Cardiac muscle cell (in vitro differentiated cells and primary cell): ENCODE measurements around the gene TMEM108. TPM values are rescaled to one million over a fixed set of nuclear protein-coding genes. Genes with fewer than 3 reads are reported as not detected.
A peak's percentile ranks its signal among the peaks of the same experiment; 100 is the strongest.

Source experiments
- DNase-seq, 2 donors: peaks; one replicate each; pipeline versions ENCODE4 v3.0.0 to v3.0.0-alpha.2; 2010 to 2017; ENCODE audit warnings: low read depth in 1 of 2, low spot score in 1 of 2
- H3K27ac ChIP-seq: fragments of 200-600 bp; sonication (generic); 2 replicates; pipeline ENCODE4 v1.5.1; 2016
- H3K27me3 ChIP-seq: fragments of 200-600 bp; sonication (generic); 2 replicates; pipeline ENCODE4 v1.6.0; 2016; ENCODE audit warnings: control low read depth
- H3K36me3 ChIP-seq: fragments of 200-600 bp; sonication (generic); 2 replicates; pipeline ENCODE4 v1.5.1; 2016; ENCODE audit warnings: control low read depth
- H3K4me1 ChIP-seq: fragments of 200-600 bp; sonication (generic); 2 replicates; pipeline ENCODE4 v1.8.1; 2017; ENCODE audit warnings: low read depth, mild to moderate bottlenecking, mixed run types
- H3K4me3 ChIP-seq: fragments of 200-600 bp; sonication (generic); 2 replicates; pipeline ENCODE4 v1.5.1; 2016; ENCODE audit warnings: mild to moderate bottlenecking
- H3K9me3 ChIP-seq: fragments of 200-600 bp; sonication (generic); 2 replicates; pipeline ENCODE4 v1.5.1; 2017; ENCODE audit warnings: low read depth, mild to moderate bottlenecking, control low read depth
- polyA plus RNA-seq: library from polyadenylated mRNA; unstranded; fragments of >200 nt; fragmentation: Nextera tagmentation; extraction: Ambion mirVana; gene quantifications from 2 replicates; pipeline ENCODE4 v1.2.1, GENCODE V29; 2016
- total RNA-seq: library from RNA; depleted of rRNA; stranded (reverse); fragments of >200 nt; gene quantifications from 2 replicates; pipeline ENCODE4 v1.2.3, GENCODE V29; 2016
- TF ChIP-seq, protein P1 (sequence below): IDR thresholded peaks from 2 replicates; pipeline ENCODE4 v1.5.1; 2012; ENCODE audit warnings: low read depth, mild to moderate bottlenecking, low read length

TMEM108 gene
- total and polyA plus RNA-seq, 2 experiments from 2014 or later = 1.0 to 1.6 TPM

- no peaks in the 10 kb centered on the region for H3K9me3 ChIP-seq
- H3K27me3 ChIP-seq = peaks cover 31% of the 10 kb centered on the region
- no peak overlapping the region for H3K4me3 ChIP-seq
- H3K27ac ChIP-seq = no peak overlapping the region
- TF ChIP-seq, protein P1, sequence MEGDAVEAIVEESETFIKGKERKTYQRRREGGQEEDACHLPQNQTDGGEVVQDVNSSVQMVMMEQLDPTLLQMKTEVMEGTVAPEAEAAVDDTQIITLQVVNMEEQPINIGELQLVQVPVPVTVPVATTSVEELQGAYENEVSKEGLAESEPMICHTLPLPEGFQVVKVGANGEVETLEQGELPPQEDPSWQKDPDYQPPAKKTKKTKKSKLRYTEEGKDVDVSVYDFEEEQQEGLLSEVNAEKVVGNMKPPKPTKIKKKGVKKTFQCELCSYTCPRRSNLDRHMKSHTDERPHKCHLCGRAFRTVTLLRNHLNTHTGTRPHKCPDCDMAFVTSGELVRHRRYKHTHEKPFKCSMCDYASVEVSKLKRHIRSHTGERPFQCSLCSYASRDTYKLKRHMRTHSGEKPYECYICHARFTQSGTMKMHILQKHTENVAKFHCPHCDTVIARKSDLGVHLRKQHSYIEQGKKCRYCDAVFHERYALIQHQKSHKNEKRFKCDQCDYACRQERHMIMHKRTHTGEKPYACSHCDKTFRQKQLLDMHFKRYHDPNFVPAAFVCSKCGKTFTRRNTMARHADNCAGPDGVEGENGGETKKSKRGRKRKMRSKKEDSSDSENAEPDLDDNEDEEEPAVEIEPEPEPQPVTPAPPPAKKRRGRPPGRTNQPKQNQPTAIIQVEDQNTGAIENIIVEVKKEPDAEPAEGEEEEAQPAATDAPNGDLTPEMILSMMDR = no peak
- H3K4me1 ChIP-seq = no peaks in the 10 kb centered on the region
- no peaks in the 10 kb centered on the region for H3K36me3 ChIP-seq
- DNase-seq = no peak
Observed at GRCh38 chr3:133162670-133163305, 124.6 kb downstream of the TMEM108 start.

GRCh38 chr3:133167340-133168024 is 129.3 kb downstream of the TMEM108 start:
- no peaks in the 10 kb centered on the region for H3K36me3 ChIP-seq
- H3K9me3 ChIP-seq = no peaks in the 10 kb centered on the region
- H3K27me3 ChIP-seq = peaks cover 21% of the 10 kb centered on the region
- H3K27ac ChIP-seq = no peak overlapping the region
- no peaks in the 10 kb centered on the region for H3K4me1 ChIP-seq
- DNase-seq = no peak
- H3K4me3 ChIP-seq = no peak overlapping the region
- TF ChIP-seq, protein P1 = no peak

GRCh38 chr3:133168025-133168401 is 129.8 kb downstream of the TMEM108 start:
- TF ChIP-seq, protein P1 = peak; percentile 3
- Histone ChIP-seq H3K4me3 (no peak overlapping the region), H3K4me1 (no peaks in the 10 kb centered on the region), H3K27me3 (peaks cover 17% of the 10 kb centered on the region), H3K27ac (no peak overlapping the region), H3K36me3 (no peaks in the 10 kb centered on the region), H3K9me3 (no peaks in the 10 kb centered on the region)
- DNase-seq = no peak

GRCh38 chr3:133169331-133170068 is 131.3 kb downstream of the TMEM108 start:
- no peaks in the 10 kb centered on the region for H3K4me1 ChIP-seq
- no peaks in the 10 kb centered on the region for H3K36me3 ChIP-seq
- no peaks in the 10 kb centered on the region for H3K9me3 ChIP-seq
- H3K27ac ChIP-seq = no peak overlapping the region
- TF ChIP-seq, protein P1 = no peak
- DNase-seq = no peak
- H3K27me3 ChIP-seq = peaks cover 4% of the 10 kb centered on the region
- H3K4me3 ChIP-seq = no peak overlapping the region

- no peaks in the 10 kb centered on the region for H3K36me3 ChIP-seq
- no peak for DNase-seq
- TF ChIP-seq, protein P1 = no peak
Observed at GRCh38 chr3:133171831-133172230, 133.6 kb downstream of the TMEM108 start.

More at GRCh38 chr3:133171831-133172230, 133.6 kb downstream of the TMEM108 start:
- no peak overlapping the region for H3K4me3 ChIP-seq
- no peaks in the 10 kb centered on the region for H3K4me1 ChIP-seq
- no peak overlapping the region for H3K27ac ChIP-seq
- no peaks in the 10 kb centered on the region for H3K9me3 ChIP-seq
- H3K27me3 ChIP-seq = no peaks in the 10 kb centered on the region
